HG03025 (cell line): Measurements from ENCODE around the gene FAM107A.

Experiments
- ATAC-seq: cut with Tn5 transposase; IDR thresholded peaks from one replicate; pipeline ENCODE4 v1.9.1; 2021; ENCODE audit warnings: mild to moderate bottlenecking, moderate library complexity; ENCODE audit not compliant: unreplicated experiment, low FRiP score

FAM107A gene

DNA sequence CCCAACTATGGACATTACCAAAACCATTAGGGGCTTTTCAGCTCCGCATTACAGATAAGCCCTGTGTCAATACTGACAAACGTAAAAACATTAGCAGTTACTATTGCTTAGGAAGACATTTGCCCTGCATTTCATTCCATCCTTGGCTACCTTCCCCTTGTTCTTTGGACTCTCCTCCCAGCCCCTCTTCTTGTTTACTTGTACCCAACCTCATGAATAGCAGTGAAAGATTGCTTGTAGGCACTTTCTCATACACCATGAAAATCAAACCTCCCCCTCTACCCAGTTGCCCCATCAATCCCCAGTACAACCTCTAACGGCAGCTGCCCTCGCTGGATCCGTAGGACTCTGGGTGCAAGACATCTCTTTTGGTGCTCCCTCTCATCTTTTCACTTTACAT, 16.9 kb upstream of the FAM107A start:
- ATAC-seq, result no peak

DNA sequence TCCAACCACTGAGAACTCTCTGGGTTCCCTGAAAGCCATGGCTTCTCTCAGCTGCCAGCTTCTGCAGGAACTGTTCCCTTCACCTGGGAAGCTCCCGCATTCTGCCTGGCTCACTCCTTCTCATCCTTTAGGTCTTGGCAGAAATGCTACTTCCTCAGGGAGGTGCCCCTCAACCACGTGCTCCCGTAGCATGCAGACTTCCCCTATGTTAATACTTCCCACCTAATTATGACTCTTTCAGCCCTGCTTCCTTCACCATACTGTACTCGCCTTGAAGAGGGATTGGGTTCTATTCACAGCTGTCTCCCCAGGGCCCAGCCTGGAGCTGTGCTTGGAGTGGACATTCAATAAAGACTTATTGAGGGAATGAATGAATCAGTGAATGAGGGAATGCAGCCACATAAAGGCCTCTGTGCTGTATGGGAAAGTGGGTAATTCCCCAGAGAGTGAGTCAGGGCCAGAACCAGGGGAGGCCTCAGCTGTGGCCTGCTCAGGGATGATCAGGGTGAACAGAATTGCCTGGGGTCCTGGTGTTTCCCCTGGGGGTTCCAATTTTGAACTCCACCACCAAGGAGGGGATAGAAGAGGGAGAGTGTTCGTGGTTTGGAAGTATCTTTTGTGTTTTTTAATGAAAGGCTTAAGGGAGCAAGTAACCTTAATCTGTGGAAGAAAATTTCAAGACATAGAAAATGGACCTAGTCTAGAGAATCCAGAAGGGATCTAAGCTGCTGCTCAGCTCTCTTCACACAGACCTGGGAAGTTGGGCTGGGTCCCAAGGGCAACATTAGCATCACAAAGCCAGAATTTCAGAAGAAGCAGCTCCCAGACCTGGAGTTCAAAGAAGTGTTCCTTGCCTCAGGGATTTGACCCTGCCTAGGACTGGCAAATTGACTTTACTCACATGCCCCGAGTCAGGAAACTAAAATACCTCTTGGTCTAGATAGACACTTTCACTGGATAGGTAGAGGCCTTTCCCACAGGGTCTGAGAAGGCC, 14.6 kb upstream of the FAM107A start:
- ATAC-seq, result no peak

DNA sequence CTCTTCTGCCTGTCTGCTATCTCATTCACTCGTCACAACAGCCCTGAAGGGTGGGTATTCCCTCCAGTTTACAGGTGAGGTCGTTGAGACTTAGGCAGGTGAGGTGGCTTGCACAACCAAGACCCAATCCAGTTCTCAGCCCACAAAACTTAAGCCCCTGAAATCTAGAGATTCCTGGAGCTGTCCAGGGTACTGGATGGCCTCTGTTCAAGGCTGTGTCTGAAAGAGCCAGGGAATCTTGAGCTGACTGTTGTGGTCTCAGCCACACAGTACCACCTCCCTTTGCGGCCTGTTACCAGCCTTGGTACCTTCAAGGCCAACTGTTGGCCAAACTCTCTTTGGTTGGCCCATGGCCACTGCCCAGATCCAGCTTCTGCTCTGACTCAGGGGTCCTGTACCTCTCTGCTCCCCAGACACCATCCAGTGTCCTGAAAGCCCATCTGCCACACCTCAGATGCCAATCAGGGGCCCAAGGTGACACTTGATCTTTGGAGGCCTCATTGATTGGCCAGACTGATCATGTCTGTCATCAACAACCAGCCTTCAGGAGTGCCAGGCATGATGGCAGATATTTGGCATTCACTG, 10.9 kb upstream of the FAM107A start:
- no peak for ATAC-seq

DNA sequence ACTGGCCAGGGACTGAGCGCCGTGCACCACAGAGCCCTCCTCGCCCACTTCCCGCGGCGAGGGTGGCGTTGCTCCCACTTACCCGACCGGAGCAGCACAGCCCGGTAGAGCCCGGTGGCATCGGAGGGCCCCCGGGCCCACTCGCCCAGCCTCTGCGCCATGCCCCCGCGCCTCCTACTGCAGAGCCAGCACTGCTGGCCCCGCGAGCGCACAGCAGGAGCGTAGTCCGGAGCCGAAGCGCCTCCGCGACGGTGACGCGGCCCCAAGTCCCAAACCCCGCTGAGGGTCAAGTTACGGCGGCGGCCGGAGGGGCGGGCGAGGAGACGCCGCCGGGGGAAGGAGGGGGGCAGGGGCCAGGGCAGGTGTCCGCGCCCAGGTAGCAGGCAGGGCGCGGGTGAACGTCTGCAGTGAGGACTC, 9.6 kb upstream of the FAM107A start:
- no peak for ATAC-seq

DNA sequence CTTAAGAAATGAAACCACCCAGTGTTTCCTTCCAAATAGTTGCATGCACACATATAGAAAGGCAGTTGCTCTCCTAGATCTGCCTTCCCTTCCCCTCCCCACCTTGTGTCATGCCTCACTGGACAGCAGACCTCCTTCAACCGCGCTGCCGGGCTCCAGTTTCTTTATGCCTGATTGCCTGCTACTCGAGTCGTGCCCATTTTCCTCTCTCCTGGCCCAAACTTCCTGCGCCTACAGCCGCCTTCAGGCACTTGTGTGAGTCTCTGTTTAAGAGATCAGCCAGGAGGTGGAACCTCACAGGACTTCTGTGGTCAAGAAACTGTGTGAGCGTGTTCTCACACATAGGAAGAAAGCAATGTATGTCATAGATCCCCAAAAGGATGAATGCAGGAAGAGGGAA, 8.8 kb upstream of the FAM107A start:
- ATAC-seq, result no peak

DNA sequence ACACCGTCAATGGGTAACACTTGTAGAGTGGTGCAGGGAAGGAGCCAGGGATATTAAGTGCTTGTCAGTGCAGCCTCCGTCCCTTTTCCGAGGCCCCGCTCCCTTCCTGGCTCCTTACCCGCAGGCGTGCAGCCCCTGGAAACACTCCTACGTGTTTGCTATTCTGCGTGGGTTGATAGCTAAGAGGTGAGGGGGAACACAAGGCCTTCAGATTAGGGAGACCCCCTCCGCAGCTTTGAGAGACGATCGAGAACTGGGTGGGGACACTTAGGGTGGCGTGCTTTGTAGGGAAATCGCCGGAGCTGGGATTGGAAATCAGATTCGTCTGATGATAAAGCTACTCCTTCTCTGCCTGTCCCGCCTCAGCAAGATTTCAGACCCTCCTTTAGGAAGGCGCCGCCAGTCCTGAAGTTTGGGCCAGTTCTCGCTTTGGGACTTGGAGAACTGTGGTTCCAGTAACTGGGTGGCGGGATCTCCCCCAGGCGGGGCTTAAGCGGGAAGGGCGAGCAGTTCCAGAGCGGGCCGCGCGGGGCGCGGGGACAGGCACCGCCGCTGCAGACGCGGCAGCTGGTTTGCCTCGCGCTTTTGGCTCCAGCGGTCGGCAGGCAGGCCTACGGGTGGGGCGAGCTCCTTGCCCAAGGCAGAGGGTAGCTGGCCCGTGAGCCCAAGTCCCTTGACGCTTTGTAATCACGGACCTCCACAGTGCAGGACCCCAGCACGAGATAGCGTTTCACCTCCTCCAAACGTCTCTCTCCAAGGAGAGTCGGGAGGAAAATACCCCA, 8.0 kb upstream of the FAM107A start:
- peak; percentile 74 for ATAC-seq

DNA sequence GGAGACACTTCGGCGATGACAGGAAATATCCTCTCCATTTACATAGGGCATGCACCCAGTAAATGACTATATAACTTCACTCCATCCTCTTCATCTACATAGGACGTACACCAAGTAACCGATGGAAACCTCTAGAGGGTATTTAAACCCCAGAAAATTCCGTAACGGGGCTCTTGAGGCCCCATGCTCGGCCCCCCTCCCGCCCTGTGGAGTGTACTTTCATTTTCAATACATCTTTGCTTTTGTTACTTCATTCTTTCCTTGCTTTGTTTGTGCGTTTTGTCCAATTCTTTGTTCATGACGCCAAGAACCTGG, 7.5 kb upstream of the FAM107A start:
- no peak for ATAC-seq

DNA sequence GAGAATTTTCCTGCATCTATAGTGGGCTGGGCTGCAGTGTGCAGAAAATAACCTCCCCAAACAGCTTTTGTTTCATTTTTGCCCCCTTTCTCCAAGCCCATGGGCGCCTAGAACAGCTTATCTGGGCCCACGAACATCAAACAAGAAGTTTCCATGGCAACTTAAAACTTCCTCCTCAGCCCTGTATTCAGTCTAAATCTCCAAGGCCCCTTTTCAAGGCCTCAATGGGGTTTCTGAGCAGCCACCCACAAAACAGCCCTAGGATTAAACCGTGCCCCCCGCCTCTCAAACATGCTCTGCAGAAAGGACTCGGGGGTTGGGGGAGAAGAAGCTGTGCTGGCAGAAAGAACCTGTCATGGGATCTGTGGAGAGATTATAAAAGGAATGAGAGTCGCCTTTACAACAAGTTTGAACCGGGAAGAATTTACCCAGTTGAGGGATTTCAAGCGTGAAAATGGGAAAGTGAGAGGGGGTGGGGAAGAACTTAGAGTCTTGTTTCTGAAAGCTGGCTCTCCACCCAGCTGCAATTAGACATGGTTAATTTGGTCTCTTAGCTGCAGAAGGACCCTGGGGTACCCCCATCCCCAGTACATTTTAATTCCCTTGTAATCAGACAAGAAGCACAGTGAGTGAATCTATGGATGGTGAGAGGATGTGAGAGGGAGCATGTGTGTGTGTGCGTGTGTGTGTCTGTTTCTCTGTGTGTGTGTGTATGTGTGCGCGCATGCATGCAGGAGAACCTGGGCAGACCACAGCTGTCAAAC, 4.3 kb upstream of the FAM107A start:
- no peak for ATAC-seq

DNA sequence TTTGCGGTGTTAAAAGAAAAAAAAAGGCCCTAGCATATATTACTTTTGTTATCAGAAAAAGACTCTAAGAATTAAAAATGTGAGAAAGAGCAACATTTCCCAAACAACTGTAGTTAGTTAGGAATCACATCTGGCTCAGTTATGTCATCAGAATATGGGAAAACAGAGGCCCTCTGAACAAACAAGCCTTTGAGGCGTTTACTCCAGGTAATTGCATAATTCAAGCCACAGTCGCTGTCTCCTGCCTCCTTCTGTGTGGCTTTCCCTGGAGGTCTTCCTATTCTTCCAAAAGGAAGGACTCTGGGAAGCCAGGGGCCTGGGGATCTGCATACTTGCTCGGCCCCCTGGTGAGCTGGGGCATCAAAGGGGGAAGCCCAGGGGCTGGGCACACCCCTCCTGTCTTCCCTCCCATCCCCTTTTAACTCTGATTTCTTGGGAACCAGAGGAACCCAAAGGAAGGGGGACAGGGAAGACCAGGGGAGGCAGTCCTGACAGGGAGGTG, 3.7 kb upstream of the FAM107A start:
- no peak for ATAC-seq

DNA sequence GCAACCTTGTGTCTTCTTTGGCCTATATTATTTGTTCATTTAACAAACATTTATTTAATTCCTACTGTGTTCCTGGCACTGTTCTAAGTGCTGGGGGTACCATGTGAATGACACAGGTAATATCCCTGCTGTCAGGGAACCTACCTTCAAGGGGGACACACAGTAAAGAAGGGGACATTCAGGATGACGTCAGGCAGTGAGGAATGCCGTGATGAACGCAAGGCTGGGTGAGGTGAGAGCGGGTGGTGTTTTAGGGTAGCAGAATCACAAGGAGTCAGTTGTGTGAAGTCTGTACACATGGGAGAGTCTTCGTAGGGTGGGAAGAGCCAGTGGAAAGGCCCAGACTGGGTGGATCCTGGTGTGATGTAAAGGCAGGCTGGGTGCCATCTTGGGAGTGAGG, 1.7 kb upstream of the FAM107A start:
- ATAC-seq, result no peak

DNA sequence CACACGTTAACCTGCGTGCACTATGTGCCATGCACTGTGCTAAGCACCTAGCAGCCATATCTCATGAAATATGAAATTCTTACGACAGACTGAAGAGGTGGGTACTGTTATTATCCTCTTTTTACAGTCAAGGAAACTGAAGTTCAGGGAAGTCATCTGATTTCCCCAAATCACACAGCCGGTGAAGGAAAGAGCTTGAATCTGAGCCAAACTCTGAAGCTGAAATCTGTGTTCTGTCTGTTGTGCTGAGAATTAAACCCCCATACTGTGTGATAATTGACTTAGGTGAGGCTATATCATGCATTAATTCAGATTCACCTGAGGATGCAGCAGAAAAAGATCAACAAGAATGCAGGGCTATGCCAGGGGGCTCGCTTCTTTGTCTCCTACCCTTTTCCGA, 475 bp downstream of the FAM107A start:
- no peak for ATAC-seq

DNA sequence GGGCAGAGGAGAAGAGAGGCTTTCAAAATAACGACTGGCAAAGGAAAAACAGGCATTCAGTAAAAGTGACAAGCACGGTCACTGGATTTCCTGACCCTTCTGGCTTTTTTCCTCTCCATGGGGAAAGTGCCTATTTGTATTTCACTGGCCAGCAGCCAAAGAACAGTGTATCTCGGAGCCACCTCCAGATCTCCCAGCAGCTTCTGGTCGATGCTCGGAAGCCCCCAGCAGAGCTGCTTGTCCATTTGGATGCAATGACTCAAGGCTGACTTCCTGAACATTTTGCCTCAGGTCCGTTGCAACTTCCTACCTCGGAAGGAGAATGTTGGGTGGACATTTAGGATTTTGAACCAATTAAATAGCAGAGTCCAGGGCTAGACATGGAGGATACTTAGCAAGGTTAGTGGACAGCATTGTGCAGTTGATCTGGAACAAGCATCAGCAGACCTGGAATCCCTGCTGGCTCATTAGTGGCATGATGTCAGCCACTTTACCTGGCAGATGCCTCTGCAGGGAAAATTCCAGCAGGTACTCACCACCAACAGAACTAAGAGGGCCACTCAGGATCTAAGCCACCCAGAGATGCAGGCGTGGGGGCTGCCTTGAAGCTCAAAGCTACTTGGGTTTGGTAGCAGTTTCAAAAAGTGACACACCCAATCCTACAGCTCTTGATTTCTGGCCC, 1.1 kb downstream of the FAM107A start:
- ATAC-seq, result no peak

DNA sequence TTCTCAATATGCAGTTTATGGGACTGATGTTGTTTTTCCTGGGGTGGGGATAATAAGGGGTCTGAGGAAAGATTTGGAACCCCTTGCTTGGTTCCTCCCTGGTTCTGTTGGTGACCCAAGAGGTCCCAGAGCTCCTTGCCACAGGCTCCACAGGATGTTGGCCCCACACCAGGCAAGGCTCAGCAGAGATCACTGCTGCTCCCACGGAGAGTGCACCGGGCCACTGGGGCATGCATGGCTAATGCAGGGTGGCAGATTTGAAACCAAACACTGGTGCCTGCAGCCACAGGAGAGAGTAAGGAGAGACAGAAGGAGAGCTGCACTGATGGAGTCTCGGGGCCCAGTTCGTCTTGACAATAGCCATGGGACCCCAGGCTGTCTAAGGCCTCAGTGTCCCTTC, 2.5 kb downstream of the FAM107A start:
- no peak for ATAC-seq

DNA sequence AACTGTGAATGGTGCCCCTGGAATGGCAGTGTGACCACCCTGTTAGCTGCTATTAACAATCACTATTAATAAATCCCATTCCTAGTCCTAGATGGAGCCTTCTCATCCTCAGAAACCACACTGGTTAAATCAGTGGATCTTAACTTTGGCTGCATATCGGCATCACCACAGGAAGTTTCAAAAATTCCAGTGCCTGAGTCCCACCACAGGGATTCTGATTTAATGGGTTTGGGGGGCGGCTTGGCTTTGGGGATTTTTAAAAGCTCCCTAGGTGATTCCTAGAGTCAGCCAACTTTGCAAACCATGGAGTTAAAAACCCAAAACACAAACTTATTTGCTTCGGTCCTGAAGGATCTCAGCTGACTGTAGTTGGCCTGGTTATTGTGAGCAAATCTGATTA, 3.1 kb downstream of the FAM107A start:
- no peak for ATAC-seq

DNA sequence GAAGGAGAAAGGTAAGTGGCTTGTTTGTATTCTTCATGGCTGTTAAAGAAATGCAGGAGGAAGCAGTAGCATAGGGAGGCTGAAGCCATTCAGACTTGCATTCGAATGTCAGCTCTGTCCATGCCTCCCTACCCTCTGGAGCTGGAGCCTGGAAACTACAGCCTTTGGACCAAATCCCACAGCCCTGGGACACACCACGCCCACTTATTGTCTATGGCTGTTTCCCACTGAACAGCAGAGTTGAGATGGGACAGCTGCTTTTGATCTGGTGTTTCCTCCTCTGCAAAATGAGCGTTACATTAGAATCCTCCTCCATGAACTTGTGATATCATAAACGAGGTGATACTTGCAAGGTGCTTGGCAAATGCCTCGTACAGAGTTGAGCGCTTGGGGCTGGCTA, 3.6 kb downstream of the FAM107A start:
- ATAC-seq, result no peak

DNA sequence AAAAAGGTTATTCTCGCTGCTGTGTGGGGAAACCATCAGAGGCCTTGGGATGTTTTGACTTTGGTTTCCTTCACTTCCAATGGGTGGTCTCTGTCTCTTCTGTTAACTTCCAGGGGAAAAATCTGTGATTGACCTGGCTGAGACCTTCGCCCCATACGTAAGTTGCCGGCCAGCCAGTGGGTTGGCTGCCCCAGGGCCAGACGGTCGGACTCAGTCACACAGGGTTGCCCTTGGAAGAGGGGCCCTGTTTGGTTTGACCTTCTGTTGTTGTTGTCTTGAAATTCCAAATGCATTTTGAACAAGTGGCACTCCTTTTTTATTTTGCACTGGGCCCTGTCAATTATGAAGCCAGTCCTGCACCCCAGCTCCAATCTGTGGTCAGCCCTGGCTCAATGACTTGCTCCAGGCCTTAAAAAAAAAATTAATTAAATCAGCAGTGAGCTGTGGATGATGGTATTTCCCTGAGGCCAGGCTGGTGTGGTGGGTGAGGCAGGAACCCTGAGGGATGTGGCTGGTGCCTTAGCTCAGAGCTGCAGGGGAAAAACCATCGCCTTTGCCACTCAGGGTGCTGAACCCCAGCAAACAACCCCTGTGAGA, 4.5 kb downstream of the FAM107A start:
- ATAC-seq, result no peak

DNA sequence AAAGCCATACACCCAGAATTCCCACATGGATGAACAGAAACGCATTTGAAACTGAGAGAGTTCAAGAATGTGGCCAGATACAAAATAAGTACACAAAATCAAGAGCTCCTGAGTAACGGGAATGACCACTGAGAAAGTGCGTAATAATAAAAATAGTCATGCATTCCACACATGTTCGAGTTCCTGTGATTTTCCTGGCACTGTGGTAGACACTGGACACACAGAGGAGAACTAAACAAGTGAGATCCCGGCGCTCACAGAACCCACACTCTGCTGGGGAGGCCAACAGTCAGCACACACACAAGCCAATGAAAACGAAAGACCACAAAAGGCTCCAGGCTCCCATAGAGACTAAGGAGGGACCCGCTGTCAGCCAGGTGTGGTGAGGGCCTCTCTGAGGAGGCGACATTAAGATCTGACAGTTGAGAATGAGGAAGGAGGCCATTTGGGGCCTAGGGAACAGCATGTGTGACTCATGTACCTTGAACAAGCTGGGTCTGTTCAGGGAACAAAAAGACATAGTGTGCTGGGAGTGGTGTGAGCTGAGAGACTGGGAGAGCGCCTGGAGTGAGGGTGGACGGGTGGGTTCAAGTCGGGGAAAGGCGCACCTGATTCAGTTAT, 5.1 kb downstream of the FAM107A start:
- ATAC-seq, result no peak

DNA sequence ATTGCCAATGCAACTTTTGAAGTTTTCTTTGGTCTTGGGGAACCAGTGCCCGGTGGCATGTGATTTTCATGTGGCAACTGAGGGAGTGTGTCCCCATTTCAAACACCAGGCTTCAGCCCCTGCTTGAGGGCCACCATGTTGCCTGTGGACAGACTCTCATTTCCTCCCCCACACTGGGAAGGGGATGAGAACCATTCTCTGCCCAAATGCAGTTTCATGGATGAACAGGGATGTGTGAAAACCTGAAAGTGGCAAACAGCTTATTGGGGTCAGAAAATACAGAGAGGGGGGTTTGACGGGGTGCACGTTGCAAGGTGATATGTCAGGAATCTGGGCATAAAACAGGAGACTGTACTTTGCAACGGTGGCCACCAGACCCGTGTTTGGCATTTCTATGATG, 6.3 kb downstream of the FAM107A start:
- no peak for ATAC-seq
